GM18502 (cell line): ENCODE results near the gene NUDT9.
"Not testable (repeated sequence)": the region's sequence is repeated elsewhere in the genome, so short reads cannot be mapped to it uniquely, and the experiment has no call there.

Experiments
- ATAC-seq: cut with Tn5 transposase; IDR thresholded peaks from one replicate; pipeline ENCODE4 v1.9.1; 2021; ENCODE audit warnings: mild to moderate bottlenecking; ENCODE audit not compliant: unreplicated experiment, poor library complexity

Gene NUDT9

GRCh38 chr4:87451537-87451936, 29.2 kb downstream of the NUDT9 start:
- ATAC-seq, result no peak

- no peak for ATAC-seq
These were observed 36.5 kb downstream of the NUDT9 start for GRCh38 chr4:87458913-87459312.

GRCh38 chr4:87461281-87461700, 38.9 kb downstream of the NUDT9 start:
- ATAC-seq, result peak; percentile 58

GRCh38 chr4:87462102-87462501, 39.7 kb downstream of the NUDT9 start:
- no peak for ATAC-seq

- ATAC-seq, result no peak
These were observed 43.5 kb downstream of the NUDT9 start for GRCh38 chr4:87465739-87466366.

GRCh38 chr4:87469390-87469789, 47.0 kb downstream of the NUDT9 start:
- no peak for ATAC-seq

- no peak for ATAC-seq
These were observed 54.6 kb downstream of the NUDT9 start for GRCh38 chr4:87476934-87477333.

GRCh38 chr4:87478732-87479250, 56.4 kb downstream of the NUDT9 start:
- no peak for ATAC-seq

GRCh38 chr4:87481377-87481776, 59.0 kb downstream of the NUDT9 start:
- ATAC-seq, result no peak

- not testable (repeated sequence) for ATAC-seq
These were observed 60.9 kb downstream of the NUDT9 start for GRCh38 chr4:87483247-87483646.

- ATAC-seq, result not testable (repeated sequence)
These were observed 66.3 kb downstream of the NUDT9 start for GRCh38 chr4:87488666-87489065.

- no peak for ATAC-seq
These were observed 67.3 kb downstream of the NUDT9 start for GRCh38 chr4:87489678-87490077.

GRCh38 chr4:87490664-87491369, 68.4 kb downstream of the NUDT9 start:
- ATAC-seq, result no peak

GRCh38 chr4:87491436-87491835, 69.1 kb downstream of the NUDT9 start:
- no peak for ATAC-seq

GRCh38 chr4:87491851-87492250, 69.5 kb downstream of the NUDT9 start:
- ATAC-seq, result not testable (repeated sequence)

GRCh38 chr4:87493115-87493514, 70.7 kb downstream of the NUDT9 start:
- no peak for ATAC-seq

- ATAC-seq, result no peak
These were observed 74.8 kb downstream of the NUDT9 start for GRCh38 chr4:87497159-87497558.

- no peak for ATAC-seq
These were observed 75.2 kb downstream of the NUDT9 start for GRCh38 chr4:87497578-87497977.

- ATAC-seq, result peak; percentile 55
These were observed 76.1 kb downstream of the NUDT9 start for GRCh38 chr4:87498446-87498900.

- ATAC-seq, result peak; percentile 91
These were observed 77.2 kb downstream of the NUDT9 start for GRCh38 chr4:87499403-87500091.

- ATAC-seq, result peak; percentile 54
These were observed 77.7 kb downstream of the NUDT9 start for GRCh38 chr4:87500092-87500462.
